GM12872 (cell line): ENCODE data around the gene MICU1.

Experiments
- TF ChIP-seq, protein P1 (sequence below): IDR thresholded peaks from 3 replicates; pipeline ENCODE4 v1.5.1; 2011; ENCODE audit warnings: low read depth, mild to moderate bottlenecking, low read length, moderate library complexity; ENCODE audit not compliant: insufficient read depth

MICU1 gene

DNA sequence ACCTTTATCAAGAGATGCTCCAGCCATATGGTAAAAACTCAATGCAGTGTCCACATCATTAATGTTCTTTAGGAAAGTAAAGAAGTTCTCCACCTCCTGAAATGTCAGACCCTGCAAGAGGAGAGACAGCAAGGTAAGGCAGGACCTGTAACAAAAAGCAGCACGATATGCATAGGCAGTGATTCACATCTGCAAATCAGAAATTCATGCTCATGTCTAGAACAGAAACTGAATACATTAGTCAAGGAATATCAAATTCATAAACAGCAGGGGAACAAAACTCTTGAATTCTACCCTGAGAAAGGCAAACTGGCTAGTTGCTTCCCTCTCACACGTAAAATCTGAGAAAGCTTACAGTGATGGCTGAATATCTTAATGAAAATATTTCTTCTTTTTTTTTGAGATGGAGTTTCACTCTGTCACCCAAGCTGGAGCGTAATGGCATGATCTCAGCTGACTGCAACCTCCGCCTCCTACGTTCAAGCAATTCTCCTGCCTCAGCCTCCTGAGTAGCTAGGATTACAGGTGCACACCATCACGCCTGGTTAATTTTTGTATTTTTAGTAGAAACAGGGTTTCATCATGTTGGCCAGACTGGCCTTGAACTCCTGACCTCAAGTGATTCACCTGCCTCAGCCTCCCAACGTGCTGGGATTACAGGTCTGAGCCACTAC, 217.8 kb downstream of the MICU1 start:
- TF ChIP-seq, protein P1, sequence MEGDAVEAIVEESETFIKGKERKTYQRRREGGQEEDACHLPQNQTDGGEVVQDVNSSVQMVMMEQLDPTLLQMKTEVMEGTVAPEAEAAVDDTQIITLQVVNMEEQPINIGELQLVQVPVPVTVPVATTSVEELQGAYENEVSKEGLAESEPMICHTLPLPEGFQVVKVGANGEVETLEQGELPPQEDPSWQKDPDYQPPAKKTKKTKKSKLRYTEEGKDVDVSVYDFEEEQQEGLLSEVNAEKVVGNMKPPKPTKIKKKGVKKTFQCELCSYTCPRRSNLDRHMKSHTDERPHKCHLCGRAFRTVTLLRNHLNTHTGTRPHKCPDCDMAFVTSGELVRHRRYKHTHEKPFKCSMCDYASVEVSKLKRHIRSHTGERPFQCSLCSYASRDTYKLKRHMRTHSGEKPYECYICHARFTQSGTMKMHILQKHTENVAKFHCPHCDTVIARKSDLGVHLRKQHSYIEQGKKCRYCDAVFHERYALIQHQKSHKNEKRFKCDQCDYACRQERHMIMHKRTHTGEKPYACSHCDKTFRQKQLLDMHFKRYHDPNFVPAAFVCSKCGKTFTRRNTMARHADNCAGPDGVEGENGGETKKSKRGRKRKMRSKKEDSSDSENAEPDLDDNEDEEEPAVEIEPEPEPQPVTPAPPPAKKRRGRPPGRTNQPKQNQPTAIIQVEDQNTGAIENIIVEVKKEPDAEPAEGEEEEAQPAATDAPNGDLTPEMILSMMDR, result no peak

DNA sequence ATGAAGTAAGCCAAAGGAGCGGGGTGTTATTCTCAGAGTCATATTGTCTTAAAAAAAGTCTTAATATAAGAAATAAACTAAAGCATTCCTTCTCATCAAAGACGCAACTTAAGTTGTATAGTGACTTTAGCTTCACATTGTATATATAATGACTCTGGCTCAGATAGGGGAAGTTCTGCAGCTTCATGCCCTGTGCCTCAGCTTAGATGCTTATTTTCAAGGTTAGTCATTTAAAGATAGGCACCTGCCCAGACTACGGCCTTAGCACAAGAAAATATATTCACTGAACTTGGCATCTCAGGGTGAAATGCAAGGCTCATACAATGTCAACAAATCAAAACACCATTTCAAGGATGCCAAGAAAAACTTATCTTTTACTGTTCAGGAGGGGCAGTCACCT, 218.4 kb downstream of the MICU1 start:
- TF ChIP-seq, protein P1, result no peak

DNA sequence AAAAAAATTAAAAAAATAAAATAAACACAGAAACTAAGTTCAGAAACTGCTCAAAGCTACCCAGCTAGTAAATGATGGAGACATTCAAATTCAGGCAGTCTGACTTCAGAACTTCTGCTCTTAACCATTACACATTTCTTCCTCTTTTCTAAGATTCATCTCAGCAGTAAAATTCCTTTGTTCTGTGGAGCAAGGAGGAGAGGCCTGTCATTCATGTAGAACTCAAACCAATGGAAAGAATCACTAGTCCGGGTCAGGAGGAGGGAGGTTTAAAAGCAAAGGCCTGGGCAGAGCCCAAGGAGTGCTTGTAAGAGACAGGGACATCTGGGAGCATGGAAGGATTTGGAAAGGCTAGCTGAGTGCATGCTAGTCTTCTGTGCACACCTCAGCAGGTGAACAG, 233.3 kb downstream of the MICU1 start:
- TF ChIP-seq, protein P1, result no peak

DNA sequence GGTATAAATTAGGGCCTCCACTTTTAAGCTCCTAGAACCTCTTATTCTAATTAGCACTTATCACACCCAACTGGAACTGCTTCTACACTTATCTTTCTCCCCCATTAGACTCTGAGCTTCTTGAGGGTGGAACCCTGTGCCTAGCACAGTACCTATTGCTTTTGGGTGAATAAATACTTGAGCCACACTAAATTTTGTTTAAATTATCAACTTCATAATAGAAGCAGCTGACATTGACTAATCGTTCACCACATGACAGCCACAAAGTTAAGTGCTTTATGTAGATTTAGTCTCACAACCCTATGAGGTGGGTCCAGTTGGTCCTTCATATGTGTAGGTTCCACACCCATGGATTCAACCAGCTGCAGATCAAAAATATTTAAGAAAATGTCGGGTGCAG, 235.1 kb downstream of the MICU1 start:
- TF ChIP-seq, protein P1, result no peak

DNA sequence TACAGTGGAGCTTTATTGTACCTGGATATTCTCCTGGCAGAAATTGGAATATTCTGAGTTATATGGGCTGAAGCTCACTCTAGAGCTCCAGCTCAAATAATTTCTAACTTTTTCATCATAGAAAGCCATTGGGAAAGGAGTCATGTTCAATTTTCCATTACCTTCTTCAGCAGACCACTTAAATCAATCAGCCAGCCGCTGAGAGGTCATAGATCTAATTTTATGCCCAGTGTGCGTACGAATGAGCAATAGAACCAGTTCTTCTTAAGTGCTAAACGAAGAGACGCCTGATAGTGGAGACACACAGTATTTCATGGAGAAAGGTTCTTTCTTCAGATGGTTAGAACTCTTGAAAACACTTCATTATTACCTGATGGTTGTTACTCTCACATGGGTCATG, 236.2 kb downstream of the MICU1 start:
- TF ChIP-seq, protein P1, result no peak

DNA sequence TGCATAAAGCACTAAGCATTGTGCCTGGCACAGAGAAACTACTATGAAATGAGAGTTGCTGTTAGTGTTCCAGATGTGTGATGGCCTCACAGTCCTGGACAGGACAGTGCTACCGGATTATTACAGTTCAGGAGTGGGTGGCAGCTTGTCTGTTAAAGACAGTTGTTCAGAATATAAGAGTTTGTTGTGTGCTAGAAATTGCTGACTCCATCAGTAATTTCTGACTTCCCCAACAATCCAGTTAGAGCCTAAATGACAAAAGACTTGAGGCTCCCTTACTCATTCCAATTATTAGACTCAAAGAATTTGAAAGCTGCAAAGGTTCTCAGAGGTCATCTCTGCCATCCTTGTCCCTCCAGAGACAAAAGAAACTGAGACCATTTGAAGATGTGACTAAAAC, 236.9 kb downstream of the MICU1 start:
- TF ChIP-seq, protein P1, result no peak

DNA sequence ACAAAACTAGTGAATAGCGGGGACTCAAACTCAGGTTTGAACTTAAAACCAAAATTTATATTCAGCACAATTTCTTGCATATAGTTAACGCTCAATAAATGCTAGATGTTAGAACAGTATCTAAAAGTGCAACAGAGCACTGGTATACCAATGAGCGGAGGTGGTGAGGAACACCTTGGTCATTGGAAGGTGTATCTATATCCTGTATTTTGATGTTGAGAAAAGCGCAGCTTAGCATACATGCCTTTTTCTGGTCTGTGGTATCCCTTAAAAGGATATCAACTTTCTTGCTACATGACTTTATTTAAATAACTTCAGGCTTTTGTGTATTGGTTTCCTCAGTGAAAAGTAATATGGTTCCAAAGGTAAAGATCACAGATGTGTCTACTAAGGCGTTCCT, 237.8 kb downstream of the MICU1 start:
- TF ChIP-seq, protein P1, result no peak
